Smooth muscle cell (in vitro differentiated cells): Measurements from ENCODE around the gene MON1B. TPM values are rescaled to one million over a fixed set of nuclear protein-coding genes. Genes with fewer than 3 reads are reported as not detected.
A peak's percentile ranks its signal among the peaks of the same experiment; 100 is the strongest.

Experiments
- DNase-seq: peaks from one replicate; lab custom pipeline; 2025; ENCODE audit not compliant: unreplicated experiment; lab: John Stamatoyannopoulos, UW
- H2AFZ ChIP-seq: fragments of 200-600 bp; sonication (generic); 2 replicates; pipeline ENCODE4 v1.6.0; 2016; ENCODE audit warnings: antibody characterized with exemption, low read depth, mild to moderate bottlenecking
- H3F3A ChIP-seq: fragments of 200-600 bp; sonication (generic); 2 replicates; pipeline ENCODE4 v1.6.0; 2017; ENCODE audit warnings: antibody characterized with exemption, low read depth
- H3K27ac ChIP-seq: fragments of 200-600 bp; sonication (generic); 2 replicates; pipeline ENCODE4 v1.5.1; 2016; ENCODE audit warnings: low read depth, mild to moderate bottlenecking
- H3K27me3 ChIP-seq: fragments of 200-600 bp; sonication (generic); 2 replicates; pipeline ENCODE4 v1.6.1; 2016; ENCODE audit warnings: low read depth, mild to moderate bottlenecking
- H3K36me3 ChIP-seq: fragments of 200-600 bp; sonication (generic); 2 replicates; pipeline ENCODE4 v1.5.1; 2016; ENCODE audit warnings: low read depth
- H3K4me1 ChIP-seq: fragments of 200-600 bp; sonication (generic); 2 replicates; pipeline ENCODE4 v1.5.1; 2016; ENCODE audit warnings: low read depth
- H3K4me2 ChIP-seq: fragments of 200-600 bp; sonication (generic); 2 replicates; pipeline ENCODE4 v1.6.0; 2016; ENCODE audit warnings: mild to moderate bottlenecking
- H3K4me3 ChIP-seq: fragments of 200-600 bp; sonication (generic); 2 replicates; pipeline ENCODE4 v1.5.1; 2016; ENCODE audit warnings: mild to moderate bottlenecking
- H3K79me2 ChIP-seq: fragments of 200-600 bp; sonication (generic); 2 replicates; pipeline ENCODE4 v1.6.0; 2016; ENCODE audit warnings: low read depth, mild to moderate bottlenecking
- H3K9ac ChIP-seq: fragments of 200-600 bp; sonication (generic); 2 replicates; pipeline ENCODE4 v1.6.0; 2016; ENCODE audit warnings: low read depth
- H3K9me3 ChIP-seq: fragments of 200-600 bp; sonication (generic); replicated peaks from 2 replicates; pipeline ENCODE4 v1.5.1; 2016; ENCODE audit warnings: low read depth
- H4K20me1 ChIP-seq: fragments of 200-600 bp; sonication (generic); 2 replicates; pipeline ENCODE4 v1.6.0; 2016; ENCODE audit warnings: low read depth
- WGBS: methylation state at CpG from one replicate; pipeline ENCODE4 v1.1.7; 2016; ENCODE audit warnings: low lambda C conversion rate; 5-methylcytosine and 5-hydroxymethylcytosine counted together
- polyA plus RNA-seq: library from polyadenylated mRNA; unstranded; fragments of >200 nt; fragmentation: Nextera tagmentation; extraction: Ambion mirVana; gene quantifications from 2 replicates; pipeline ENCODE4 v1.2.1, GENCODE V29; 2016
- total RNA-seq: library from RNA; depleted of rRNA; stranded (reverse); fragments of >200 nt; gene quantifications from 2 replicates; pipeline ENCODE4 v1.2.3, GENCODE V29; 2014
- TF ChIP-seq, protein P1 (sequence below): fragments of 200-600 bp; sonication (generic); IDR thresholded peaks from 2 replicates; pipeline ENCODE4 v1.5.1; 2017; ENCODE audit warnings: borderline replicate concordance, mild to moderate bottlenecking, antibody characterized with exemption; ENCODE audit not compliant: insufficient read depth, poor library complexity, severe bottlenecking

Gene MON1B
- total and polyA plus RNA-seq, 2 experiments from 2014 or later, result 8.0 to 20.9 TPM

DNA sequence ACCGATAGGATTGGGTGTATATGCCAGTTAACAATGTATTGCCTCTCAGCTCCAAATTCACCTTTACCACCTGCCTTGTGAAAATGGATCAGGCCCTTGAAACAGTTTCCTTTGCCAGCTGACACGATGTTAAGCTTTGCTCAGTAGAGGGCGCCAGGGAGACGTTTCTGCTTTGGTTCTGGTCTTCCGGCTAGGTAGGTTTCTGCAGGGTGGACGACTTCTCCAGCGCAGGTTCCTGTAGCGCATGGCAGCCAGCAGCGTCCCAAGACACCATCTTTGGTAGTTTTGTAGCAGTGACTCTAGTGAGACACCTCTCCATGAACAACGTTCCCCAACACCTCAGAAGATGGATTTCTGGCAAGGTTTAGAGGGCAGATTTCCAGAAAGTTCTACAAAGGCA lies 32.2 kb downstream of the MON1B start:
- Histone ChIP-seq H3K27me3 (no peaks in the 10 kb centered on the region), H3K27ac (no peak overlapping the region), H3K9ac (no peak overlapping the region), H3F3A (no peaks in the 10 kb centered on the region), H2AFZ (no peak overlapping the region), H3K4me3 (no peak overlapping the region), H3K4me2 (no peak overlapping the region), H3K36me3 (no peaks in the 10 kb centered on the region), H3K4me1 (peaks cover under 1% of the 10 kb centered on the region), H3K9me3 (no peaks in the 10 kb centered on the region), H3K79me2 (no peaks in the 10 kb centered on the region), H4K20me1 (no peaks in the 10 kb centered on the region)
- DNase-seq, result no peak
- WGBS, result 60% methylated on average over 10 of the region's 10 CpGs
- TF ChIP-seq, protein P1, sequence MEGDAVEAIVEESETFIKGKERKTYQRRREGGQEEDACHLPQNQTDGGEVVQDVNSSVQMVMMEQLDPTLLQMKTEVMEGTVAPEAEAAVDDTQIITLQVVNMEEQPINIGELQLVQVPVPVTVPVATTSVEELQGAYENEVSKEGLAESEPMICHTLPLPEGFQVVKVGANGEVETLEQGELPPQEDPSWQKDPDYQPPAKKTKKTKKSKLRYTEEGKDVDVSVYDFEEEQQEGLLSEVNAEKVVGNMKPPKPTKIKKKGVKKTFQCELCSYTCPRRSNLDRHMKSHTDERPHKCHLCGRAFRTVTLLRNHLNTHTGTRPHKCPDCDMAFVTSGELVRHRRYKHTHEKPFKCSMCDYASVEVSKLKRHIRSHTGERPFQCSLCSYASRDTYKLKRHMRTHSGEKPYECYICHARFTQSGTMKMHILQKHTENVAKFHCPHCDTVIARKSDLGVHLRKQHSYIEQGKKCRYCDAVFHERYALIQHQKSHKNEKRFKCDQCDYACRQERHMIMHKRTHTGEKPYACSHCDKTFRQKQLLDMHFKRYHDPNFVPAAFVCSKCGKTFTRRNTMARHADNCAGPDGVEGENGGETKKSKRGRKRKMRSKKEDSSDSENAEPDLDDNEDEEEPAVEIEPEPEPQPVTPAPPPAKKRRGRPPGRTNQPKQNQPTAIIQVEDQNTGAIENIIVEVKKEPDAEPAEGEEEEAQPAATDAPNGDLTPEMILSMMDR, result peak; percentile 23

DNA sequence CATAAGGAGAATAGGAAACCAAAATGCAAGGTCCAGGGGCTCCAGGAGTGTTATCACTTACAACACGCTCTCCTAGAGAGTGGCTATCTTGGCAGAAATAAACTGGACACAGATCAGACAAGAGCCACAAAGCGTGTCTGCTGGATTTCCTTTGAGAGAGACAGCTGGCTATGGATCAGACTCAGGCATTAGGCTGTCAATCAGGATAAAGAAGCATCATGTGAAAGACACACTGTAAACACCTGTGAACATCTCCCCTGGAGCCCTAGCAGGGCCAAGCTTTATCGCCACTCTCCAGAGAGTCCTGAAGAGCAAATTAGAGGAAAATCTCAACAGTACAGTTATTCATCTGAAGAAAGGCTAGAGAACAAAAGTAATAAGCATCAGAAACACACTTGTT lies 34.2 kb downstream of the MON1B start:
- H3K36me3 ChIP-seq, result no peaks in the 10 kb centered on the region
- no peak overlapping the region for H3K27ac ChIP-seq
- WGBS, result 70% methylated on average over 3 of the region's 3 CpGs
- no peaks in the 10 kb centered on the region for H4K20me1 ChIP-seq
- H3K4me2 ChIP-seq, result no peak overlapping the region
- TF ChIP-seq, protein P1, result no peak
- H3F3A ChIP-seq, result no peaks in the 10 kb centered on the region
- no peak for DNase-seq
- H2AFZ ChIP-seq, result no peak overlapping the region
- H3K4me3 ChIP-seq, result no peak overlapping the region
- no peaks in the 10 kb centered on the region for H3K9me3 ChIP-seq
- H3K9ac ChIP-seq, result no peak overlapping the region
- peaks cover 8% of the 10 kb centered on the region for H3K4me1 ChIP-seq
- no peaks in the 10 kb centered on the region for H3K79me2 ChIP-seq
- no peaks in the 10 kb centered on the region for H3K27me3 ChIP-seq

DNA sequence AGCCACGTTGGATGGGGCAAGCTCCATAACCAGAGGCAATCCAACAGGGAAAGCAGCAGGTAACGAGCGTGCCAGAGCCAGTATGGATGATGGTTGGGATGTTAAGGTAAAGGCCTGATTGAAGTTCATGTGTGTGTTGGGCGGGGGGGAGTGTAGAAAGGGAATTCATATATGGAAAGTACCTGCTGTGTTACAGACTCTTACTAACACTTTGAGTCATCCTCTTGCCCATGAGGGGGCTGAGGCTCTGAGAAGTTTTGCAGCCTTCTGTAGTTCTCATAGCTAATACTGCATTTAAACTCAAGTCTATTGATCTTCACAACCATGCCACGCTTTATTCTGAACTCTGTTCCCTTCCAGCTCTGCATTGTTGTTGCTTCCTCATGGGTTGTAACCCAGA lies 36.8 kb downstream of the MON1B start:
- Histone ChIP-seq H3K27me3 (no peaks in the 10 kb centered on the region), H4K20me1 (no peaks in the 10 kb centered on the region), H2AFZ (no peak overlapping the region), H3K4me2 (no peak overlapping the region), H3K27ac (no peak overlapping the region), H3K36me3 (no peaks in the 10 kb centered on the region), H3K4me3 (no peak overlapping the region), H3K9me3 (no peaks in the 10 kb centered on the region), H3K4me1 (peaks cover 8% of the 10 kb centered on the region), H3F3A (no peaks in the 10 kb centered on the region), H3K79me2 (no peaks in the 10 kb centered on the region), H3K9ac (no peak overlapping the region)
- TF ChIP-seq, protein P1, result no peak
- 93% methylated on average over 5 of the region's 5 CpGs for WGBS
- DNase-seq, result no peak

DNA sequence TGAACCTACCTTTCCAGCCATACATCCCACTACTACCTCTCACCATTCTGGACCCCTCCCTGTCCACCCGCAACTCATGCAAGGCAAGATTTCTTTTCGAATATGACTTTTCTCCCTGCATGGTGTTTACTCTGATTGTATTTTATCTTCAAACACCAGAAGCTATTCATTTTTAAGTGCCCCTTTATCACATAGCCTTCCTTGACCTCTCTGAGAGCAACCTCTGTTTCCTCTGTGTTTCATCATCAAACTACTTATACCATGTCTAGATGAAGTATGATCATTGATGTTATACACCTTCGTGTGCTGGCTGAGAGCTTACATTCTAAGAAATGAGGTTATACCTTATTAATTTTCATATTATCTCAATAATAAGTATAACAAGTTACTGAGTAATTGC lies 40.1 kb downstream of the MON1B start:
- Histone ChIP-seq H3K9ac (no peak overlapping the region), H3F3A (no peaks in the 10 kb centered on the region), H3K4me3 (no peak overlapping the region), H3K4me2 (no peak overlapping the region), H3K36me3 (no peaks in the 10 kb centered on the region), H3K79me2 (no peaks in the 10 kb centered on the region), H3K4me1 (peaks cover 8% of the 10 kb centered on the region), H3K9me3 (no peaks in the 10 kb centered on the region), H3K27ac (no peak overlapping the region), H3K27me3 (no peaks in the 10 kb centered on the region), H4K20me1 (no peaks in the 10 kb centered on the region), H2AFZ (no peak overlapping the region)
- TF ChIP-seq, protein P1, result no peak
- 90% methylated on average over 3 of the region's 3 CpGs for WGBS
- no peak for DNase-seq
